ENCODE data around the gene PYROXD2. TPM values are rescaled to one million over a fixed set of nuclear protein-coding genes. Genes with fewer than 3 reads are reported as not detected.

PYROXD2 gene
- total RNA-seq, 4 donors from 2014 or later: 4.2 to 18.5 (median 7.4) TPM

DNA sequence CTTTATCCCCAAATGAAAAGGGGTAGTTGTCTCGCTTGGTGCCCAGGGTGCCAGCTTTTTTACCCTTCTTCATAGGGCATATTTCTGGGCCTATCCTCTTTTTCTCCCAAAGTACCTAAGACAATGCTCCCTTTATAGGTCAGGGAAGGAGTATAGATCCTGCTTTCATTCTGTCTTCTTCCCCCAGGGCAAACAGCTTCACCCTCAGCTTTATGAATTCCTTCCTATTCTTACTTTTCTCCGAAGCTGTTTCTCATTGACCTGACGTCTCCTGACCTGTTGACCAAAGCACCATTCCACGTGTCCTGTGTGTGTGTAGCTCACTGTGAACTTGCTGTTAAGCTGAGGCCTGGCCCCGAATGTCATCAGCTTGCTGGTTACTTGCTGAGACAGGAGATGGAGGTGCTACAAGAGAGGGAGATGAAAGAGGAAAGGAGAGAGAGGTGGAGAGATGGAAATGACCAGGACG is 48.9 kb downstream of the PYROXD2 start:
- whole genome bisulfite sequencing, 2 donors (ENCODE audit: low coverage in 1 of 2): 73 to 87% methylated on average over 3 to 6 of the region's 6 CpGs

DNA sequence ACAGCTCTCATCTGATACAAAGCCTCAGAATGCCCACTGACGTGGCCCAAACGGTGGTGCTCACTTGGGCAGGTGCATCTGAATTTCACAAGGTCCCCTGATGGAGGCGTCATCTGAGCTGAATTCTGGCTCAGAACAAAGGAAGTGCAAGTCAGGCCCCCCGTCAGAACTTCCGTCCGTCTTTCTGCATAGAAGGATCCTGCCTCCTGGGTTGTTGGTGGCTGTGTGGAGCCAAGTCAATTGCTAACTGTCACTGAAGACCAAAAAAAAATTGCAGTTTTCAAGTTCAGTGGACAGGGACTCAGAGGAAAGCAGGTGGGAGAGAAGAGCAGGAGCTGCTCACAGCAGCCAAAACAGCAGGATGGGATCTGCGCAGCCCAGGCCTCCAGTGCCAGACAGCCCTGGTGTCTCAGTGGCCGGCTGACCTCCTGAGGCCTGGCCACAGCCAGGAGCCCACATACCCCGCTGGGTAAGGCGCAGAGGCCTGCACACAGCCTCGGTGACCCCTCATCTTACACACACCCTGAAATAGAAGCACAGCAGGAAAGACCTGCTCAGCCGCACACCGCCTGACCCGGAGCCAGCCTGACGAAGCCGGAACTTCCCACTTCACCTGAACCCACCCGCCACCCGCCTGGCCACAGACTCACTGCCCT is 49.4 kb downstream of the PYROXD2 start:
- H3K36me3 ChIP-seq: no peaks in the 10 kb centered on the region
- ATAC-seq: no peak
- H3K9me3 ChIP-seq: no peaks in the 10 kb centered on the region
- no peak overlapping the region for H3K4me3 ChIP-seq
- H3K27me3 ChIP-seq: no peaks in the 10 kb centered on the region
- no peak overlapping the region for H3K27ac ChIP-seq
- WGBS, 2 donors (ENCODE audit: low coverage in 1 of 2): 85 to 93% methylated on average over 3 to 15 of the region's 18 CpGs
- peaks cover 0 to 13% (median 0%) of the 10 kb centered on the region in 3 donors for H3K4me1 ChIP-seq
- TF ChIP-seq POLR2A (IDR thresholded peaks at IDR 0.05): no peak
- TF ChIP-seq POLR2AphosphoS5 (IDR thresholded peaks at IDR 0.05): no peak
- TF ChIP-seq, protein P1, sequence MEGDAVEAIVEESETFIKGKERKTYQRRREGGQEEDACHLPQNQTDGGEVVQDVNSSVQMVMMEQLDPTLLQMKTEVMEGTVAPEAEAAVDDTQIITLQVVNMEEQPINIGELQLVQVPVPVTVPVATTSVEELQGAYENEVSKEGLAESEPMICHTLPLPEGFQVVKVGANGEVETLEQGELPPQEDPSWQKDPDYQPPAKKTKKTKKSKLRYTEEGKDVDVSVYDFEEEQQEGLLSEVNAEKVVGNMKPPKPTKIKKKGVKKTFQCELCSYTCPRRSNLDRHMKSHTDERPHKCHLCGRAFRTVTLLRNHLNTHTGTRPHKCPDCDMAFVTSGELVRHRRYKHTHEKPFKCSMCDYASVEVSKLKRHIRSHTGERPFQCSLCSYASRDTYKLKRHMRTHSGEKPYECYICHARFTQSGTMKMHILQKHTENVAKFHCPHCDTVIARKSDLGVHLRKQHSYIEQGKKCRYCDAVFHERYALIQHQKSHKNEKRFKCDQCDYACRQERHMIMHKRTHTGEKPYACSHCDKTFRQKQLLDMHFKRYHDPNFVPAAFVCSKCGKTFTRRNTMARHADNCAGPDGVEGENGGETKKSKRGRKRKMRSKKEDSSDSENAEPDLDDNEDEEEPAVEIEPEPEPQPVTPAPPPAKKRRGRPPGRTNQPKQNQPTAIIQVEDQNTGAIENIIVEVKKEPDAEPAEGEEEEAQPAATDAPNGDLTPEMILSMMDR (IDR thresholded peaks at IDR 0.05): no peak
- TF ChIP-seq EP300 (IDR thresholded peaks at IDR 0.05): no peak

More for the DNA sequence above, 48.9 kb downstream of the PYROXD2 start:
- TF ChIP-seq POLR2A (IDR thresholded peaks at IDR 0.05): no peak
- TF ChIP-seq POLR2AphosphoS5 (IDR thresholded peaks at IDR 0.05): no peak
- TF ChIP-seq EP300 (IDR thresholded peaks at IDR 0.05): no peak
- TF ChIP-seq, protein P1 (IDR thresholded peaks at IDR 0.05): no peak
- Histone ChIP-seq H3K27me3 (no peaks in the 10 kb centered on the region), H3K4me1 (peaks cover 0 to 9% (median 0%) of the 10 kb centered on the region in 3 donors), H3K36me3 (no peaks in the 10 kb centered on the region), H3K4me3 (no peak overlapping the region), H3K9me3 (no peaks in the 10 kb centered on the region), H3K27ac (no peak overlapping the region)
- ATAC-seq: no peak

DNA sequence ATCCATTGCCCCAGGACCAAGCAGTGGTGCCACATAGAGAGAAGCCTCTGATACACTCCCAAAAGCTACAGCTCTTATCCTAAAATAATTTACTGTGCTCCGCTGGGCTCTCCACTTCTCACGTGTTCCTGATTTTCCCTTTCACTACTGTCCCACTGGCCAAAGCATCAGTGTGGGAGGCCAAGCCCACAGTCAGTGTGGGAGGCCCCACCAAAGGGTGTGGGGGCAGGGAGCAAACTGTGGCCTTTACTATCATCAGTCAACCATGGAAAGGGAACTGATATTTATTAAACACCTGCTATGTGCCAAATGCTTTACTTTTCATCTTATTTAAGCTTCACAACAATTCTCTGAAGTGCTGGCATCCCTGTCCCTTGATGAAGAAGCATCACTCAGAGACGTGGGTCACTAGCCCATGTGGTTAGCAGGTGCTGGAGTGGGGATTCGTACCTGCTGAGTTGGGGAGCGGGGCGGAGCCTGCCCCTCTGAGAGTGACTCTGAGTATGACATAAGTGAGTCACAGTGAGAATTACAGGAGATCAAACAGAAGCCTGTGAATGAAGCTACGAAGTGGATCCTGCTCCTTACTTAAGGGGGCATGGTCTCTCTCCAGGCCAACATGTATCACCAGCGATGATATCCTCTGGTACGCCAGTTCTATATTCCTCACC is 50.4 kb downstream of the PYROXD2 start:
- Histone ChIP-seq H3K27me3 (no peaks in the 10 kb centered on the region), H3K9me3 (no peaks in the 10 kb centered on the region), H3K4me3 (no peak overlapping the region), H3K36me3 (no peaks in the 10 kb centered on the region), H3K27ac (no peak overlapping the region), H3K4me1 (peaks cover 0 to 13% (median 0%) of the 10 kb centered on the region in 3 donors)
- TF ChIP-seq EP300 (IDR thresholded peaks at IDR 0.05) (no peak), POLR2AphosphoS5 (IDR thresholded peaks at IDR 0.05) (no peak), POLR2A (IDR thresholded peaks at IDR 0.05) (no peak)
- TF ChIP-seq, protein P1 (IDR thresholded peaks at IDR 0.05): no peak
- ATAC-seq: no peak
- WGBS, 2 donors (ENCODE audit: low coverage in 1 of 2): 83 to 90% methylated on average over 4 of the region's 9 CpGs

DNA sequence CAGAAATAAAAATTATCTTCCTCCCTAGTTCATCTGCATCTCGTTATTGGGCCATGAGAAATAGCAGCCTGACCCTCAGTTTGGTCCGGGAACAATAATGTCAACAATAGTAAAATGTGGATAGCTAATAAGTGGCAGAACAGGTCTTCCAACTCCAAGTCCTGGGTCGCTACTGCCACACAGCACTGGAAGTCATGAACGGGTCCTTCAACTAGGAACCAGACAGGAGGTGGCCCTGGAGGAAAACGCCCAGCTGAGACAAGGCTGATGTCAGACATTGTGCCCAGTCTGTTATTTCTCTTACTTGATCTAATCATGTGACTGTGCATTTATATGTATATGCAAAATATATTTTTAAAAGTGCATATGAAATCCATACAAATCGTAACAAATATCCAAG is 51.8 kb downstream of the PYROXD2 start:
- H3K9me3 ChIP-seq: no peaks in the 10 kb centered on the region
- H3K4me1 ChIP-seq: peaks cover 0 to 13% (median 0%) of the 10 kb centered on the region in 3 donors
- no peak for TF ChIP-seq EP300 (IDR thresholded peaks at IDR 0.05)
- no peak for TF ChIP-seq POLR2AphosphoS5 (IDR thresholded peaks at IDR 0.05)
- TF ChIP-seq POLR2A (IDR thresholded peaks at IDR 0.05): no peak
- TF ChIP-seq, protein P1 (IDR thresholded peaks at IDR 0.05): no peak
- no peak overlapping the region for H3K4me3 ChIP-seq
- no peak overlapping the region for H3K27ac ChIP-seq
- no peak for ATAC-seq
- WGBS, 2 donors (ENCODE audit: low coverage in 1 of 2): 86 to 91% methylated on average over 4 to 6 of the region's 6 CpGs
- no peaks in the 10 kb centered on the region for H3K36me3 ChIP-seq
- no peaks in the 10 kb centered on the region for H3K27me3 ChIP-seq
